OCI-LY1 (cell line): ENCODE results near the gene NOL3.

ENCODE experiments used
- H2AFZ ChIP-seq: fragments of 200-600 bp; sonication (generic), shearing (Covaris generic); 2 replicates; pipeline ENCODE4 v1.6.0; 2014; ENCODE audit warnings: antibody characterized with exemption, mild to moderate bottlenecking, low read length
- H3F3A ChIP-seq: fragments of 200-600 bp; sonication (generic), shearing (Covaris generic); 2 replicates; pipeline ENCODE4 v1.6.0; 2014; ENCODE audit warnings: mild to moderate bottlenecking, antibody characterized with exemption, low read length, moderate library complexity; ENCODE audit not compliant: insufficient read depth
- H3K27ac ChIP-seq: fragments of 200-600 bp; sonication (generic); 2 replicates; pipeline ENCODE4 v1.5.1; 2014; ENCODE audit warnings: low read length, mixed run types, mild to moderate bottlenecking, low read depth; ENCODE audit not compliant: poor library complexity, severe bottlenecking
- H3K27me3 ChIP-seq: fragments of 200-600 bp; sonication (generic); 2 replicates; pipeline ENCODE4 v1.6.0; 2014; ENCODE audit warnings: antibody characterized with exemption, mild to moderate bottlenecking, low read length, moderate library complexity; ENCODE audit not compliant: insufficient read depth
- H3K36me3 ChIP-seq: fragments of 200-600 bp; sonication (generic); 2 replicates; pipeline ENCODE4 v1.6.1; 2014; ENCODE audit warnings: mild to moderate bottlenecking, antibody characterized with exemption, low read length, moderate library complexity, mixed read lengths; ENCODE audit not compliant: insufficient read depth
- H3K4me1 ChIP-seq: fragments of 200-600 bp; sonication (generic); 2 replicates; pipeline ENCODE4 v1.5.1; 2014; ENCODE audit warnings: mild to moderate bottlenecking, low read length, moderate library complexity; ENCODE audit not compliant: insufficient read depth, severe bottlenecking
- H3K4me2 ChIP-seq: fragments of 200-600 bp; sonication (generic), shearing (Covaris generic); 2 replicates; pipeline ENCODE4 v1.6.1; 2014; ENCODE audit warnings: low read length
- H3K4me3 ChIP-seq: fragments of 200-600 bp; sonication (generic); 2 replicates; pipeline ENCODE4 v1.5.1; 2014; ENCODE audit warnings: low read length, low read depth, mild to moderate bottlenecking, mixed read lengths; ENCODE audit not compliant: poor library complexity, severe bottlenecking
- H3K79me2 ChIP-seq: fragments of 200-600 bp; shearing (Covaris generic); 2 replicates; pipeline ENCODE4 v1.6.1; 2016; ENCODE audit warnings: mixed run types, low read length, mixed read lengths; ENCODE audit not compliant: insufficient read depth
- H3K9ac ChIP-seq: fragments of 200-600 bp; sonication (generic), shearing (Covaris generic); 2 replicates; pipeline ENCODE4 v1.6.1; 2014; ENCODE audit warnings: mild to moderate bottlenecking, low read length, mixed read lengths
- H3K9me2 ChIP-seq: fragments of 200-600 bp; sonication (generic), shearing (Covaris generic); 2 replicates; pipeline ENCODE4 v1.6.1; 2014; ENCODE audit warnings: low read depth, mild to moderate bottlenecking, low read length, mixed read lengths
- H3K9me3 ChIP-seq: fragments of 200-600 bp; shearing (Covaris generic); 2 replicates; pipeline ENCODE4 v1.6.1; 2014; ENCODE audit warnings: low read length, mixed read lengths
- H4K20me1 ChIP-seq: fragments of 200-600 bp; sonication (generic), shearing (Covaris generic); 2 replicates; pipeline ENCODE4 v1.6.0; 2016; ENCODE audit warnings: mild to moderate bottlenecking, low read length; ENCODE audit not compliant: insufficient read depth
- EZH2 ChIP-seq: fragments of 200-600 bp; sonication (generic), shearing (Covaris generic); IDR thresholded peaks from 2 replicates; pipeline ENCODE4 v1.8.0; 2017; ENCODE audit warnings: borderline replicate concordance, mixed run types, mild to moderate bottlenecking, antibody characterized with exemption, low read length, moderate library complexity, mixed read lengths
- TF ChIP-seq, protein P1 (sequence below): fragments of 200-600 bp; sonication (generic), shearing (Covaris generic); IDR thresholded peaks from 2 replicates; pipeline ENCODE4 v1.5.1; 2017; ENCODE audit warnings: mild to moderate bottlenecking, antibody characterized with exemption, low read length, moderate library complexity, mixed read lengths

Gene NOL3

DNA sequence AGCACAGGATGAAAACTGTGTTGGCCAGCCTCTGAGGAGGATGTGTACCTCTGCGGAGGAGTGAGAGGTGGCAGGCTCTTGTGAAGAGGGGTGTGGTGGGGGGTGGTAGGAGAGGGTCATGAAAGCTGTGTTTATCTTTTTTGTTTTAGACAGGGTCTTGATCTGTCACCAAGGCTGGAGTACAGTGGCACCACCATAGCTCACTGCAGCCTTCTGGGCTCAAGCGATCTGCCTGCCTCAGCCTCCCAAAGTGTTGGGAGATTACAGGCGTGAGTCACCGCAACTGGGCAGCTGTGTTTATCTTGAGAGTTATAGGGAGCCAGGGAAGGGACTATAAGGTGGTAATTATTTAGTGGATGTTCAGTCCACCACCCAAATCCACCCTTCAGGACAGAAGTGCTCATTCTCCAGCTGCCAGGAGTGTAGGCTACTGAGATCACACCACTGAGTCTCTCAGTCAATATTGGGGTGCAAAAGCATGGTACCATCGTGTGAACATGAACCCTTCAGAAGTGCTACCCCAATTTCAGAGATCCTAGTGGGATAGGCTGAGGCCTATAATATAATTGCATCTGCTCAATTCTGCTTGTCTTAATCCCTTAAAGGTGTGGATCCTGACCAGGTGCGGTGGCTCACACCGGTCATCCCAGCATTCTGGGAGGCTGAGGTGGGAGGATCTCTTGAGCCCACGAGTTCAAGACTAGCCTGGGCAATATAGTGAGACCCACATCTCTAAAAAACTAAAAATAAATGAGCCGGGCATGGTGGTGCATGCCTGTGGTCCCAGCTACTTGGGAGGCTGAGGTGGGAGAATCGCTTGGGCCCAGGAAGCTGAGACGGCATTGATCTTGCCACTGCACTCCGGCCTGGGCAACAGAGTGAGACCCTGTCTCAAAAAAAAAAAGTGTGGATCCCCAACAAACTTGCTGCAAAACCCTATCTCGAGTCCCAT lies 20.4 kb downstream of the NOL3 start:
- Histone ChIP-seq H4K20me1 (no peaks in the 10 kb centered on the region), H2AFZ (no peak overlapping the region), H3K27ac (no peak overlapping the region), H3K9me3 (no peaks in the 10 kb centered on the region), H3K79me2 (peaks cover 16% of the 10 kb centered on the region), H3K4me1 (peaks cover 15% of the 10 kb centered on the region), H3K4me2 (no peak overlapping the region), H3K4me3 (no peak overlapping the region), H3F3A (no peaks in the 10 kb centered on the region), H3K9me2 (no peaks in the 10 kb centered on the region), H3K9ac (no peak overlapping the region), H3K27me3 (no peaks in the 10 kb centered on the region), H3K36me3 (peaks cover 23% of the 10 kb centered on the region)
- TF ChIP-seq EZH2: no peak
- TF ChIP-seq, protein P1, sequence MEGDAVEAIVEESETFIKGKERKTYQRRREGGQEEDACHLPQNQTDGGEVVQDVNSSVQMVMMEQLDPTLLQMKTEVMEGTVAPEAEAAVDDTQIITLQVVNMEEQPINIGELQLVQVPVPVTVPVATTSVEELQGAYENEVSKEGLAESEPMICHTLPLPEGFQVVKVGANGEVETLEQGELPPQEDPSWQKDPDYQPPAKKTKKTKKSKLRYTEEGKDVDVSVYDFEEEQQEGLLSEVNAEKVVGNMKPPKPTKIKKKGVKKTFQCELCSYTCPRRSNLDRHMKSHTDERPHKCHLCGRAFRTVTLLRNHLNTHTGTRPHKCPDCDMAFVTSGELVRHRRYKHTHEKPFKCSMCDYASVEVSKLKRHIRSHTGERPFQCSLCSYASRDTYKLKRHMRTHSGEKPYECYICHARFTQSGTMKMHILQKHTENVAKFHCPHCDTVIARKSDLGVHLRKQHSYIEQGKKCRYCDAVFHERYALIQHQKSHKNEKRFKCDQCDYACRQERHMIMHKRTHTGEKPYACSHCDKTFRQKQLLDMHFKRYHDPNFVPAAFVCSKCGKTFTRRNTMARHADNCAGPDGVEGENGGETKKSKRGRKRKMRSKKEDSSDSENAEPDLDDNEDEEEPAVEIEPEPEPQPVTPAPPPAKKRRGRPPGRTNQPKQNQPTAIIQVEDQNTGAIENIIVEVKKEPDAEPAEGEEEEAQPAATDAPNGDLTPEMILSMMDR: no peak

DNA sequence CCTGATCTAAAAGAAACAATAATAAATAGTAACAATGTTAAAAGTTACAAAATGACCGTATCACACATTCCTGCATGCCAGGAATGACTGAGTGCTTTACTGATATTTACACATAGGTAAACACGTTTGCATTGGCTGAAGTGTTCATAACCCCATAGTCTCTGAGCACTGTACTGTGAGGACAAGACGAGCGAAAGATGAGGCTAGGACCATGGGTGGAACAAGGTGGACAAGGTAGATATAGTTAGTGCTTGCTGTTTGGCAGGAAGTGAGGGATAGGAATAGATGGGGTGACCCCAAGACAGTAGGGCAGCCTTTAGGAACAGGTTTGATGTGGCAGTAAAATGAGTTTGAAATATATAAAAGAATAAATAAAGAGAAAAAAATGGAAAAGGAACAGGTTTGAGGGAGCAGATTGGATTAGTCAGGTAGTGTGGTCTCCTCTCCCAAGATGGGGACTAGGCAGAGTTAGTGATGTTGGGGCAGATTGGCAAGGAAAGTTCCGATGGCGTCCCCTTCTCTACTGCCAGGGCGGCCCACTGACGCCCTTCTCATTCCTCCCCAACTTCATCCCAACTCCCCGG lies 21.2 kb downstream of the NOL3 start:
- H3K4me1 ChIP-seq: peaks cover 15% of the 10 kb centered on the region
- H3K4me3 ChIP-seq: no peak overlapping the region
- H3K27me3 ChIP-seq: no peaks in the 10 kb centered on the region
- no peaks in the 10 kb centered on the region for H3K9me2 ChIP-seq
- TF ChIP-seq, protein P1: no peak
- TF ChIP-seq EZH2: no peak
- no peak overlapping the region for H3K4me2 ChIP-seq
- no peaks in the 10 kb centered on the region for H3F3A ChIP-seq
- no peaks in the 10 kb centered on the region for H3K9me3 ChIP-seq
- no peaks in the 10 kb centered on the region for H4K20me1 ChIP-seq
- H3K27ac ChIP-seq: no peak overlapping the region
- H3K36me3 ChIP-seq: peaks cover 31% of the 10 kb centered on the region
- H2AFZ ChIP-seq: no peak overlapping the region
- peaks cover 16% of the 10 kb centered on the region for H3K79me2 ChIP-seq
- no peak overlapping the region for H3K9ac ChIP-seq

DNA sequence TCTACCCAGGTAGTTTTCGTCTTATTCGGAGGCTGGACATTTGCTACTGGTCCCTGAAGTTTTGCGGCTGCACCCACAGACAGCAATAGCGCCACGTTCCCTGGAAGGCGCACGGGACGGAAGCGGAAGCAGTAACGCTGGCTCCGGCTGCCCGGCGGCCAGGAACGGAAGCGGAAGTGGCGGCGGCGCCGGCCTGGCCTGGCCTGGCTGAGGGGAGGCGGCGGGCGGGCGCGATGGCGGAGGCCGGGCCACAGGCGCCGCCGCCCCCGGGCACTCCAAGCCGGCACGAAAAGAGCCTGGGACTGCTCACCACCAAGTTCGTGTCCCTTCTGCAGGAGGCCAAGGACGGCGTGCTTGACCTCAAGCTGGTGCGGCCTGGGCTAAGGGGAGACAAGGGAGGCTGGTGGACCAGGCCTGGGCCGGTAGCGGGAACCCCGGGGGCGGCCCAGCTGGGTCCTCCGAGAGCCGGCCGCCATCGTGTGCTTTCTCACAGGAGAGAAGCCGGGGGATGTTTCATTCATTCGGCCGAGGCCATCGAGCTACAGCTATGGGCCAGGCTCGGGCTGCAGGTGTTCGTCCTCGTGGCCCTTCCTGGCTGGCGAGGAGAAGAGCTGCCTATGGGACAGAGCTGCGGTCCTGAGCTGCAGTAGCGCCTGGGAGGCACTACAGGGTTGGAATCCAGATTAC lies 21.8 kb downstream of the NOL3 start, which contains the start of gene E2F4:
Gene E2F4, plus strand, starts transcription at position 161 of the 687 bp plus-strand sequence. Its CDS starts 73 bp downstream, at position 234.
- Histone ChIP-seq H3K27me3 (no peaks in the 10 kb centered on the region), H3K4me3 (peak within 1 kb of the TSS; percentile 98), H3K4me2 (peak within 1 kb of the TSS; percentile 99), H2AFZ (no peak within 1 kb of the TSS), H4K20me1 (no peaks in the 10 kb centered on the region), H3K27ac (no peak within 1 kb of the TSS), H3K4me1 (peaks cover 15% of the 10 kb centered on the region), H3K79me2 (peaks cover 16% of the 10 kb centered on the region), H3K9me3 (no peaks in the 10 kb centered on the region), H3K9me2 (no peaks in the 10 kb centered on the region), H3F3A (no peaks in the 10 kb centered on the region), H3K36me3 (peaks cover 37% of the 10 kb centered on the region), H3K9ac (peak within 1 kb of the TSS; percentile 97)
- no peak for TF ChIP-seq EZH2
- TF ChIP-seq, protein P1: no peak
